Neural cell (in vitro differentiated cells): ENCODE results near the gene GAS7.

Source experiments
- EP300 ChIP-seq: fragments of 450-650 bp; conservative IDR thresholded peaks from 2 replicates; pipeline ENCODE4 v1.6.1; 2014; ENCODE audit warnings: antibody characterized with exemption, mild to moderate bottlenecking, moderate library complexity; ENCODE audit not compliant: poor library complexity, severe bottlenecking
- EZH2 ChIP-seq: fragments of 200-600, 300-800 bp; shearing (Covaris generic), sonication (generic); IDR thresholded peaks from 2 replicates; pipeline ENCODE4 v1.6.1; 2014; ENCODE audit warnings: antibody characterized with exemption, low read length, borderline replicate concordance, mild to moderate bottlenecking; ENCODE audit not compliant: insufficient read depth, poor library complexity, severe bottlenecking
- MXI1 ChIP-seq: fragments of 450-650 bp; conservative IDR thresholded peaks from 2 replicates; pipeline ENCODE4 v1.6.1; 2014; ENCODE audit warnings: antibody characterized with exemption, mild to moderate bottlenecking; ENCODE audit not compliant: poor library complexity, severe bottlenecking
- POLR2AphosphoS5 ChIP-seq: IDR thresholded peaks from 2 replicates; pipeline ENCODE4 v1.6.1; 2012
- TF ChIP-seq, protein P1 (sequence below): fragments of 450-650 bp; IDR thresholded peaks from 2 replicates; pipeline ENCODE4 v1.5.1; 2014; ENCODE audit warnings: antibody characterized with exemption, mild to moderate bottlenecking, moderate library complexity; ENCODE audit not compliant: poor library complexity, severe bottlenecking

DNA sequence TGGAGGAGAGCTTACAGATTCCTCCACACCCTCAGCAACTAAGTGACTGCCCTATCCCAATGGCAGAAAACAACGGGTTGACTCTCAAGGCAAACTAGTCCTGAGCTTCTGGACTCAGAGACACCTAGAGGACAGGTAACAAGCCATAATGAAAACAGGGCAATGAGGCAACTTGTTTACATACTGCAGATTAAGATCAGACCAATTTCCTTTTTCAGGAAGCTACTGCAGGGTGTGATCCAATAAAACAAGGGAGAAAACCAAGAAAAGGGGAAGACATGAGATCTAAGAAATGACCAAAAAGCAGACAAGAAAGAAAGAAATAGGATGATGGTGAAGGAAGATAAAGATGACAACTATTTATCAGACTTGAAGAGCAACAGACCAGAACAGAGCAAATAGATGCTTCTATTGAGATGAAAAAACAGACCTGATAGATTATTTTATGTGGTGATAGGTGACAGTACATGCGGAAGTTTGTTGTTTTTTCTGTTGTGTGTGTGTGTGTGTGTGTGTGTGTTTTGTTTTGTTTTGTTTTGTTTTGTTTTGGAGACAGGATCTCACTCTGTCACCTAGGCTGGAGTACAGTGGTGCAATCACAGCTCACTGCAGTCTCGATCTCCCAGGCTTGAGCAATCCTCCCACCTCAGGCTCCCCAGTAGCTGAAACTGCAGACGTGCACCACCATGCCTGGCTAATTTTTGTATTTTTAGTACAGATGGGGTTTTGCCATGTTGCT is 120.7 kb downstream of the GAS7 start:
- TF ChIP-seq, protein P1, sequence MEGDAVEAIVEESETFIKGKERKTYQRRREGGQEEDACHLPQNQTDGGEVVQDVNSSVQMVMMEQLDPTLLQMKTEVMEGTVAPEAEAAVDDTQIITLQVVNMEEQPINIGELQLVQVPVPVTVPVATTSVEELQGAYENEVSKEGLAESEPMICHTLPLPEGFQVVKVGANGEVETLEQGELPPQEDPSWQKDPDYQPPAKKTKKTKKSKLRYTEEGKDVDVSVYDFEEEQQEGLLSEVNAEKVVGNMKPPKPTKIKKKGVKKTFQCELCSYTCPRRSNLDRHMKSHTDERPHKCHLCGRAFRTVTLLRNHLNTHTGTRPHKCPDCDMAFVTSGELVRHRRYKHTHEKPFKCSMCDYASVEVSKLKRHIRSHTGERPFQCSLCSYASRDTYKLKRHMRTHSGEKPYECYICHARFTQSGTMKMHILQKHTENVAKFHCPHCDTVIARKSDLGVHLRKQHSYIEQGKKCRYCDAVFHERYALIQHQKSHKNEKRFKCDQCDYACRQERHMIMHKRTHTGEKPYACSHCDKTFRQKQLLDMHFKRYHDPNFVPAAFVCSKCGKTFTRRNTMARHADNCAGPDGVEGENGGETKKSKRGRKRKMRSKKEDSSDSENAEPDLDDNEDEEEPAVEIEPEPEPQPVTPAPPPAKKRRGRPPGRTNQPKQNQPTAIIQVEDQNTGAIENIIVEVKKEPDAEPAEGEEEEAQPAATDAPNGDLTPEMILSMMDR = no peak
- TF ChIP-seq EP300 (no peak), POLR2AphosphoS5 (no peak), MXI1 (no peak), EZH2 (no peak)
